ENCODE measurements around the gene QRICH1. TPM values are rescaled to one million over a fixed set of nuclear protein-coding genes. Genes with fewer than 3 reads are reported as not detected.

Gene QRICH1
- total and polyA plus RNA-seq, 2 of the 13 experiments (the other 11 are each of a cell fraction or from before 2014, with no cell fraction given), result 52.6 to 102 TPM

GRCh38 chr3:49007068-49007770 is 86.7 kb downstream of the QRICH1 start, which contains the start of gene WDR6 (continued):
- TF ChIP-seq PHF5A (CRISPR knock-in tag; IDR thresholded peaks at IDR 0.05; ENCODE audit: low read depth, unreplicated experiment) (no peak), ZSCAN31 (CRISPR knock-in tag; IDR thresholded peaks at IDR 0.05; ENCODE audit: low read depth) (peak; percentile 59; the same call in 1 of the 2 replicates), ARID2 (CRISPR knock-in tag; IDR thresholded peaks at IDR 0.05; ENCODE audit: borderline replicate concordance) (peak; percentile 57; the same call in 1 of the 2 replicates), ZNF639 (CRISPR knock-in tag; conservative IDR thresholded peaks at IDR 0.05) (peak; percentile 67; the same call in 1 of the 2 replicates), ZNF562 (CRISPR knock-in tag; IDR thresholded peaks at IDR 0.05; ENCODE audit: borderline replicate concordance) (0 out of 2 replicates have a peak, but pooled peaks have one; percentile 43), ZC3H4 (CRISPR knock-in tag; IDR thresholded peaks at IDR 0.05; ENCODE audit: borderline replicate concordance) (0 out of 2 replicates have a peak, but pooled peaks have one; percentile 16), ZNF263 (CRISPR knock-in tag; IDR thresholded peaks at IDR 0.05) (no peak), ZNF652 (CRISPR knock-in tag; IDR thresholded peaks at IDR 0.05; ENCODE audit: borderline replicate concordance, low read depth) (no peak), ONECUT2 (CRISPR knock-in tag; IDR thresholded peaks at IDR 0.05) (no peak), SRSF4 (IDR thresholded peaks at IDR 0.05; ENCODE audit: low read depth, low read length, poor library complexity, severe bottlenecking) (no peak), THRA (CRISPR knock-in tag; IDR thresholded peaks at IDR 0.05; ENCODE audit: borderline replicate concordance) (peak; percentile 67; the same call in 1 of the 2 replicates), TEAD3 (CRISPR knock-in tag; optimal IDR thresholded peaks at IDR 0.05; ENCODE audit: borderline replicate concordance) (no peak), ZNF713 (CRISPR knock-in tag; IDR thresholded peaks at IDR 0.05) (no peak), ZNF362 (CRISPR knock-in tag; IDR thresholded peaks at IDR 0.05; ENCODE audit: borderline replicate concordance) (no peak), POLR2AphosphoS2 (IDR thresholded peaks at IDR 0.05; ENCODE audit: low read depth, low read length) (no peak), RBFOX2 (IDR thresholded peaks at IDR 0.05; ENCODE audit: low read depth, low read length) (peak; percentile 90), GTF2F1 (IDR thresholded peaks at IDR 0.05; ENCODE audit: low read length) (no peak), TBX3 (IDR thresholded peaks at IDR 0.05; ENCODE audit: borderline replicate concordance) (no peak; the same call in 1 of the 2 replicates), SRY (CRISPR knock-in tag; IDR thresholded peaks at IDR 0.05) (peak; percentile 91), GMEB2 (CRISPR knock-in tag; IDR thresholded peaks at IDR 0.05; ENCODE audit: low read depth) (peak; percentile 34; the same call in 1 of the 2 replicates), SMAD9 (CRISPR knock-in tag; IDR thresholded peaks at IDR 0.05) (no peak), IKZF4 (CRISPR knock-in tag; IDR thresholded peaks at IDR 0.05; ENCODE audit: borderline replicate concordance, low read depth, not compliant biosample characterization) (peak; percentile 86), NR2C2 (CRISPR knock-in tag; IDR thresholded peaks at IDR 0.05; ENCODE audit: borderline replicate concordance) (peak; percentile 64; the same call in 1 of the 2 replicates), ZNF101 (CRISPR knock-in tag; IDR thresholded peaks at IDR 0.05; ENCODE audit: borderline replicate concordance, low read depth) (no peak; the same call in 1 of the 2 replicates), MXD4 (CRISPR knock-in tag; IDR thresholded peaks at IDR 0.05) (peak; percentile 46; the same call in 1 of the 2 replicates)

Data from HepG2 (cell line).